Amygdala (tissue), 56 donors: ENCODE measurements around the gene KLB.
A peak's percentile ranks its signal among the peaks of the same experiment; 100 is the strongest.
"Not testable (repeated sequence)": the region's sequence is repeated elsewhere in the genome, so short reads cannot be mapped to it uniquely, and the experiment has no call there.

Source experiments
- DNase-seq, 56 donors: peaks; one replicate each; lab custom pipeline; 2025; lab: John Stamatoyannopoulos, UW

Gene KLB

GRCh38 chr4:39425297-39425696, 18.6 kb downstream of the KLB start:
- DNase-seq: not testable (repeated sequence)

DNA sequence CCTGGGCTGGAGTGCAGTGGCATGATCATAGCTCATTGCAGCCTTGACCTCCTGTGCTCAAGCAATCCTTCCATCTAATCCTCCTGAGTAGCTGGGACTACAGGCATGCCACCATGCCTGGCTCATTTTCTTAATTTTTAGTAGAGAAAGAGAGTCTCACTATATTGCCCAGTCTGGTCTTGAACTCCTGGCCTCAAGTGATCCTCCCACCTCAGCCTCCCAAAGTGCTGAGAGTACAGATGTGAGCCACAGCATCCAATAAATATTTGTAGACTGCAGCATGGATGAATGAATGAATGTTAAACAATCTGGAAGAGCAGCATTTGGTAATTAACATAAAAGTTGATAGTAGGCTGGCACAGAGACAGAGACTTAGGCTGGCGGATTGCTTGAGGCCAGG, 20.0 kb downstream of the KLB start:
- no peak for DNase-seq

- no peak for DNase-seq
Measured at GRCh38 chr4:39427520-39428114, 20.9 kb downstream of the KLB start.

DNA sequence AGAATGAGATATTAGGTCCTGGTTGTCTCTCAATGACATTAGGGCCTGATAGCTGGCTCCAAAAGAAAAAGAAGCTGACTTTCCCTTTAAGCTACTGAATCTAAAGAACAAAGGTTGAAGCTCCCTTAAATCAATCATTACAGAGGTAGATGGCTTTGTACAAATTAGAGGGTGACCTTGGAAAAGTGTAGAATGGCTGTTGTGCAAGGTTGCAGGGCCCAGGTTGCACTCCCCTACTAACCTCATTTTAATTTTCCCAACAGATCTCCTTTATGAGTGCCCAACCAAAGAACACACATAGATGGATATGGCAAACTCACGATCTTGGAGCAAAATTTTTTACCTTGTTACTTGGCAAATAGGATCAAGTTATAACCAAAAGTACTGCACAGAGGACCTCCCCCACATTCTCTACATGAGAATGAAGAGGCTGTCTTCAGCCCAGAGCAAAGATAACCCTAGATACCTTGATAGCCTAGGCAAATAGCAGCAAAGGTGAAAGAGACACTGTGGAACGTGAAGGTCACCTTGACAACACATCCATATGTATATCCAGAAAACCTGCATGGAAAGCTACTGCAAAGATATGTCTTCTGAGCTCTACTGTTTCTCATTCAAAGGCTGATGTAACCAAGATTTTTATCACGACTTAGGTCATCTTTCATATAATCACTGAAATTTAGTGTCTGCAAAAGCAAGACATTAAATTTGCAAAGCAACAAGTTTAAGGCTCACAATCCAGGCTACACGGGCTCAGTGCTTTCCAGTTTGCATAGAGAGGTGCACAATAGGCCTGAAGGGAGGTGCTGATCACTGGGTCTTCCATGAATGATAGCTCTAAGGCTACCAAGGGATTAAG, 23.0 kb downstream of the KLB start:
- no peak for DNase-seq

- DNase-seq: no peak
Measured at GRCh38 chr4:39433878-39434492, 27.3 kb downstream of the KLB start.

DNA sequence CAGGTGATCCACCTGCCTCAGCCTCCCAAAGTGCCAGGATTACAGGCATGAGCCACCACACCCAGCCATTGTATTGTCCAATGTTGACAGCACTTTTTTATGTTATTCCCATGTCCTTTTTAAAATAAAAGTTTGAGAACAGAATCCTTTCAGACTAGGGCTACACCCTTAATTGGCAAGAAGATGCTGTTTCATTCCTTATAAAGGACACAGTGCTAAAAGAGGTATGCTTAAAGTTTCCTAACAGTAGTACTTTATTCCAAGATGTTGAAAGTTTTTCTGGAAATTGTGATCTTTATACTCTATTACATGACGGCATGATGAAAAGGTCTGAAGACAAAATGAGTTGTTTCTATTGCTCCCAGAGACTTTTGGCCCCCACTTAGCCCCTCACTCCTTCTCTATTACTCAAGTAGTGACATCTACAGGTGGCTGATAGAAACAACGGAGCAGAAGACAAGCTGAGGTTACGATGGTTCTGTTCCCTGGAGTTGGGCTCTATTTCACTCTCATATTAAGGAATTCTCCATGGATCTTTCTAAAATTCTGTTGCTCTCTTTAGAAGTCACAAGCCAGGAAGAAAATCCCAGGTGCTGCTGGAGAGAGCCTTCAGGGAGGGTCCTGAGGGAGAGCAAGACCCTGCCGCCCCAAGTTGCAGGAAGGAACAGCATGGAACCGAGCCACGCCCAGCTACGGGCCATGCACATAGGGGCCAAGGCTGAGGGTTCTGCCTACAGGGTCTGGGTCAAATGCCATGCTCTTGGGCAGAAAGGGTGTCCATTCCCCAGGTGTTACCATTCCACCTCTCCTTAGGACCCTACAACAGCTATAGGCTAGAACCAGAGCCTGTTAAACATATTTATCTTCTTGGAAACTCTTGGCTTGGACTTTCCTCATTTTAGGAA, 29.2 kb downstream of the KLB start:
- DNase-seq: peak in 1 of 56 donors; percentile 0

DNA sequence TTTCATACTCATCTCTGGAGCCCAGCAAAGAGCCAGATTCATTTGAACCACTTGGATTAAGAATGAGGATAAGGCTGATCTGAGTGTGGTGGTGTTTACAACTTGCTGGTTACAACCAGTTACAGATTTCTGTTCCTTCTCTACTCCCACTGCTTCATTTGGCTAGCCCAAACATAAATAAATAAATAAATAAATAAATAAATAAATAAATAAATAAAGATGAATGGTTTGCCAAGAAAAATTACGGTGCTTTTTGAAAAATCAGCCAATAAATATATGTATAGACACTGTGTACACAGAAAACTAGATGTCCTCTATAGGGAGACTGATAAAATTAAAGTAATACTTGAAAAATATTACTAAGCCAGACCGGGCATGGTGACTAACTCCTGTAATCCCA, 34.9 kb downstream of the KLB start:
- no peak for DNase-seq

DNA sequence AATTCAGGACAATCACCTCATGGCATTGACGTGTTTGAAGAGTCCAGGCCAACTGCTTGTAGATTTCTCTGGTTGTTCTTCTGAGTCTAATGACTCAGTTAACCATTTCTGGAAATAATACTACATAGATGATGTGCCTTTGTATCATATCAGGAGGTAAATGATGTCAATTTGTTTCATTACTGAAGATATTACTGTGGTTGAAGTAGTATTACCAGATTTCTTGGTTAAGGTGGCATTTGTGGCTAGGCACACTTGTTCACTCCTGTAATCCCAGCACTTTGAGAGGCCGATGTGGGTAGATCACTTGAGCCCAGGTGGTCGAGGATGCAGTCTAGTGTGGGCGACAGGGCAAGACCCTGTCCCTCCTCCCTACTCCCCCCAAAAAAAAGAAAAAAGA, 36.3 kb downstream of the KLB start:
- DNase-seq: no peak

DNA sequence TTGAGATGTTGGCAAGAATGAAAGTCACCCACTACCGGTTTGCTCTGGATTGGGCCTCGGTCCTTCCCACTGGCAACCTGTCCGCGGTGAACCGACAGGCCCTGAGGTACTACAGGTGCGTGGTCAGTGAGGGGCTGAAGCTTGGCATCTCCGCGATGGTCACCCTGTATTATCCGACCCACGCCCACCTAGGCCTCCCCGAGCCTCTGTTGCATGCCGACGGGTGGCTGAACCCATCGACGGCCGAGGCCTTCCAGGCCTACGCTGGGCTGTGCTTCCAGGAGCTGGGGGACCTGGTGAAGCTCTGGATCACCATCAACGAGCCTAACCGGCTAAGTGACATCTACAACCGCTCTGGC, 39.7 kb downstream of the KLB start:
- no peak for DNase-seq

GRCh38 chr4:39446842-39447573, 40.3 kb downstream of the KLB start:
- peak in 18 of 56 donors; percentile 4 to 40 (median 12) for DNase-seq

DNA sequence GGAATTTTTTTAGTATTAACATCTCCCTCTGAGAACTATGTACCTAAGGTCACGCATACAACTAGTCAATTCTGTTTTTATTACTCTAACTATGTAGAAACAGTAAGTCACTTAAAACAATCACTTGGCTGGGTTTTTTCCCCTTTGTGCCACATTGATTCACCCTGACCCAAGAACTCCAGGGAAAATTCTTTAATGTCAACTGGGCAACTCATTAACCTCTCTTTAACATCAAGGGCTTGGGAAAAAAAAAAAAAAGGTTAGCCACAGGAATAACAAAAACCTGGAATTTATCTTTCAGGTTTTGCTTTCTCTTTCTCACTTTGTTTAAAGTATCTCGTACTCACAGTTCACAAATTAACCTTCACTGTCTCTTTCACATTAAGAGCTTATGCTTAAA, 43.9 kb downstream of the KLB start:
- DNase-seq: no peak

DNA sequence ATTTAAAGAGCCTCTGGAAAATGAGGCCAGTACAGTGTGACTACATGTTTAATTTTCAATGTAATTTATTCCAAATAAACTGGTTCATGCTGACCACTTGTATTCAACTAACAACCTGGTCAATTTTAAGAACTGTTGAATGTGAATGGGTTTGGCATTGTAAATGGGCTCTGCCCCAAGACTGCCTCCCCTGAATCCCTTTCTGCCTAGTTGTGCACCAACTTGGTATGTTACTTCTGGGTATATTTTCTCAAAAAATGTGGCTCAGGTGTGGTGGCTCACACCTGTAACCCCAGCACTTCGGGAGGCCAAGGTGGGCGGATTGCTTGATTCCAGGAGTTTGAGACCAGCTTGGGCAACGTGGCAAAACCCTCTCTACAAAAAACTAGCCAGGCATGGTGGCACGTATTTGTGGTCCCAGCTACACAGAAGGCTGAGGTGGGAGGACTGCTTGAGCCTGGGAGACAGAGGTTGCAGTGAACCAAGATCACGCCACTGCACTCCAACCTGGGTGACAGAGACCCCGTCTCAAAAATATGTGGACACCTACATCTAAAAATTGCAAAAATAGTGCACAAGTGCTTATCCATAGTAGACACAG, 44.8 kb downstream of the KLB start:
- no peak for DNase-seq

DNA sequence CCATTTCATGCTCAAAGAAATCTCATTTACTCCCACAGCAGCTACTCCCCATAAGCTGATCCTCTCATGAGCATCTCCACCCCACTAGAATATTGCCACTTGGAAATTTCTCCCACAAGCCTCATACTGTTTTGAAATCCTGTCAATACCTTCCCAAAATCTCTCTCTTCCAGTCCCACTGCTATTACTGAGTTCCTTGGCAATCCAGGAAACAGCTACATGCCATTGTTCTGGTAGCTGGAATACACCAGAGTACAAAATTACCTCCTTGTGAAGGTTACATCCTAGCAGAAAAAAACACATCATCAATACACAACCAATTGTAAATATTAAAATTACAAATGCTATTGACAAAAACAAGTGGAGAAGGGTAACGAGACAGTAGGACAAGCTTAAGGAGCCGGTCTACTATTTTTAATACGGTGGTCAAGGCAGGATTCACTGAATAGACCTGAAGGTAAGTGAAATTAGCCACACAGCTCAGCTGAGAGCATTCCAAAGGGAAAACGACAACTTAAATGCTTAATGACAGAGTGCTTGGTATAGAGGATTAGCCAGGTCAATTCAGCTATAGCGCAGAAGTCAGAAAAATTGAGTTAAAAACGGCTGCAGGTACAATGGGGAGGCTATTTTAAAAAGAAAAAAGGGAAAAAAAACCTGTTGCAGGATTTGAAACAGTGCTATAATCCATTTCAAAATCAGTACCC, 45.6 kb downstream of the KLB start:
- no peak for DNase-seq

- DNase-seq: no peak
Measured at GRCh38 chr4:39452860-39453587, 46.3 kb downstream of the KLB start.

DNA sequence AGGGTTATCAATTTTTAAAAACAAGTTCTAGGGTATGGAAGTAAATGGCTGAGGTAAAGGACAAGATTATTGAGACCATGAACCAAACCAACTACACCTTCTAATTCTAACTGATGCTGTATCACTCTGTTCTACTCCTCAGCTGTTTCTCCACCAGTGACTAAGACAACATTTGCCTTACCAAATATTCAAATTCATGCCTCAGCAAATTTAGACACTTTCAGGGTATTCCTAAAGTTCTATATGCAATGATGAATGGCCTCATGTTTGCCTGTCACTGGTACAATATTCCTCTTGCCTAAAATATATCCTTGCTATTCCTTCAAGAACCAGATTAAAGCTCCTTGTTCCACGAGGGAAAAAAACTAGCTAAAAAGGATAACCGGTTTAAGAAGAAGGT, 47.0 kb downstream of the KLB start:
- DNase-seq: no peak

- DNase-seq: no peak
Measured at GRCh38 chr4:39455486-39455885, 48.8 kb downstream of the KLB start.

- no peak for DNase-seq
Measured at GRCh38 chr4:39456946-39457763, 50.4 kb downstream of the KLB start.

GRCh38 chr4:39458161-39458504, 51.4 kb downstream of the KLB start:
- DNase-seq: not testable (repeated sequence)
